DOHH2 (cell line): Measurements from ENCODE around the gene SLC12A7.

Source experiments
- CTCF ChIP-seq: fragments of 200-600 bp; sonication (generic); IDR thresholded peaks from one replicate; pipeline ENCODE4 v1.5.1; 2014; ENCODE audit warnings: antibody characterized with exemption, mild to moderate bottlenecking, low read depth, low read length; ENCODE audit not compliant: poor library complexity, severe bottlenecking
- EZH2phosphoT487 ChIP-seq: fragments of 200-600 bp; sonication (generic); IDR thresholded peaks from 2 replicates; pipeline ENCODE4 v1.6.1; 2017; ENCODE audit warnings: borderline replicate concordance, mild to moderate bottlenecking, antibody characterized with exemption, low read length, moderate library complexity, mixed read lengths

- TF ChIP-seq CTCF (no peak), EZH2phosphoT487 (no peak)
Observed at GRCh38 chr5:1086871-1087270, 25.0 kb downstream of the SLC12A7 start.
